Parathyroid adenoma (tissue), 2 donors: ENCODE measurements around the gene RSL24D1.

Experiments
- H2AFZ ChIP-seq: fragments of 300-600 bp; sonication (generic); one replicate; pipeline ENCODE4 v1.7.0; 2017; ENCODE audit warnings: antibody characterized with exemption, mild to moderate bottlenecking
- H3K27ac ChIP-seq: fragments of 300-600 bp; sonication (generic); one replicate; pipeline ENCODE4 v1.7.0; 2017
- H3K27me3 ChIP-seq: fragments of 300-600 bp; sonication (generic); one replicate; pipeline ENCODE4 v1.7.0; 2017; ENCODE audit warnings: low read length; ENCODE audit not compliant: control insufficient read depth, insufficient read depth
- H3K36me3 ChIP-seq: fragments of 300-600 bp; sonication (generic); one replicate; pipeline ENCODE4 v1.7.0; 2017; ENCODE audit warnings: low read length; ENCODE audit not compliant: control insufficient read depth, insufficient read depth
- H3K4me1 ChIP-seq: fragments of 300-600 bp; sonication (generic); one replicate; pipeline ENCODE4 v1.7.0; 2017; ENCODE audit warnings: control low read depth
- H3K4me2 ChIP-seq: fragments of 300-600 bp; sonication (generic); one replicate; pipeline ENCODE4 v1.7.0; 2017; ENCODE audit warnings: low read length
- H3K4me3 ChIP-seq: fragments of 300-600 bp; sonication (generic); one replicate; pipeline ENCODE4 v1.7.0; 2017; ENCODE audit warnings: low read depth, low read length
- H3K79me2 ChIP-seq: fragments of 300-600 bp; sonication (generic); one replicate; pipeline ENCODE4 v1.7.0; 2017; ENCODE audit warnings: control low read depth
- H3K9ac ChIP-seq: fragments of 300-600 bp; sonication (generic); one replicate; pipeline ENCODE4 v1.7.0; 2017; ENCODE audit warnings: mild to moderate bottlenecking
- H3K9me3 ChIP-seq: fragments of 300-600 bp; sonication (generic); one replicate; pipeline ENCODE4 v1.7.0; 2017; ENCODE audit warnings: low read length; ENCODE audit not compliant: control insufficient read depth
- TF ChIP-seq, protein P1 (sequence below): fragments of 300-600 bp; sonication (generic); IDR thresholded peaks from one replicate; pipeline ENCODE4 v1.7.0; 2017; ENCODE audit warnings: antibody characterized with exemption, mild to moderate bottlenecking
- donor health status: primary hyperparathyroidism.

RSL24D1 gene

DNA sequence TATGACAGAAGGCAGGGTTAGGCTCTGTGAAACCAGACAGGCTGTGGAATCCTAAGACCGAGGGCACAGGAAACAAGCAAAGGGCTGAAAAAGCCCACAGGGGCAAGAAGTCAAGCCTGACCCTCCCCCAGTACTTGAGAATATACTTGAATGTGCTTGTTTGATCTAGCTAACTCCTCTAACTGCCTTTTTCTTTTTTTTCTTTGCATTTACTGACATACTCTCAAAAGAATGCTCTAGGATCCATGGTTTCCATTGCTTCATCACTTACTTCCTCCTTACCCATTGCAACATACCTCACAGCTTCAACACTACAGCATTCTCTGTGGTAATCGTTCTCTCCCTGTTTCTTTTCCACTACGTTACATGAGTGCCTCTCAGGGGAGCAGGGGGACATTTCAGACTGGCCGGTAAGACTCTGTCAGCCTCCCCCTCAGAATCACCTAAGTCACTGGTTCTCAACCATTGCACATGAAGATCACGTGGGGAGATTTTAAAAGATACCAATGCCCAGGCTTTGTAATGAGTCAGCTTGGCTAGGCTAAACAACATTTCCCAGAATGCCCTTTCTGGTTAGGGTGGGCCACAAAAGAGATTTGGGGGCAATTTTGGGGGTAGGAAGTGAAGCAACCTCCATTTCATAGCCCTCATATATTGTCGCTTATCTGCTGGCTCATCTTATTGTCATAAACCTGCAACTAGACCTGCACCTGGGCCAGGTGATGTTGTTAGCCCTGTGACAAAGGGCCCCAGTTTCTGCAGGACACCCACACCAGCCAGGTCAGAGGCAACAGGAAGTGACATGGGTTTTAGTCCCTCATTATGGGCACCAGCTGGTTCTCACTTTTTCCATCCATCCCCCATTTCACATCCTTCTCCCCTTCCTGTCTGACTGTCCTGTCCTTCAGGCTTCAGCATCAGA, 24.6 kb upstream of the RSL24D1 start:
- no peak overlapping the region for H3K27ac ChIP-seq
- no peak overlapping the region for H3K4me2 ChIP-seq
- no peaks in the 10 kb centered on the region for H3K27me3 ChIP-seq
- no peaks in the 10 kb centered on the region for H3K9me3 ChIP-seq
- no peak overlapping the region for H3K4me3 ChIP-seq
- no peaks in the 10 kb centered on the region for H3K36me3 ChIP-seq
- no peak overlapping the region for H2AFZ ChIP-seq
- TF ChIP-seq, protein P1, sequence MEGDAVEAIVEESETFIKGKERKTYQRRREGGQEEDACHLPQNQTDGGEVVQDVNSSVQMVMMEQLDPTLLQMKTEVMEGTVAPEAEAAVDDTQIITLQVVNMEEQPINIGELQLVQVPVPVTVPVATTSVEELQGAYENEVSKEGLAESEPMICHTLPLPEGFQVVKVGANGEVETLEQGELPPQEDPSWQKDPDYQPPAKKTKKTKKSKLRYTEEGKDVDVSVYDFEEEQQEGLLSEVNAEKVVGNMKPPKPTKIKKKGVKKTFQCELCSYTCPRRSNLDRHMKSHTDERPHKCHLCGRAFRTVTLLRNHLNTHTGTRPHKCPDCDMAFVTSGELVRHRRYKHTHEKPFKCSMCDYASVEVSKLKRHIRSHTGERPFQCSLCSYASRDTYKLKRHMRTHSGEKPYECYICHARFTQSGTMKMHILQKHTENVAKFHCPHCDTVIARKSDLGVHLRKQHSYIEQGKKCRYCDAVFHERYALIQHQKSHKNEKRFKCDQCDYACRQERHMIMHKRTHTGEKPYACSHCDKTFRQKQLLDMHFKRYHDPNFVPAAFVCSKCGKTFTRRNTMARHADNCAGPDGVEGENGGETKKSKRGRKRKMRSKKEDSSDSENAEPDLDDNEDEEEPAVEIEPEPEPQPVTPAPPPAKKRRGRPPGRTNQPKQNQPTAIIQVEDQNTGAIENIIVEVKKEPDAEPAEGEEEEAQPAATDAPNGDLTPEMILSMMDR, result no peak
- no peaks in the 10 kb centered on the region for H3K79me2 ChIP-seq
- H3K4me1 ChIP-seq, result no peaks in the 10 kb centered on the region
- H3K9ac ChIP-seq, result no peak overlapping the region

DNA sequence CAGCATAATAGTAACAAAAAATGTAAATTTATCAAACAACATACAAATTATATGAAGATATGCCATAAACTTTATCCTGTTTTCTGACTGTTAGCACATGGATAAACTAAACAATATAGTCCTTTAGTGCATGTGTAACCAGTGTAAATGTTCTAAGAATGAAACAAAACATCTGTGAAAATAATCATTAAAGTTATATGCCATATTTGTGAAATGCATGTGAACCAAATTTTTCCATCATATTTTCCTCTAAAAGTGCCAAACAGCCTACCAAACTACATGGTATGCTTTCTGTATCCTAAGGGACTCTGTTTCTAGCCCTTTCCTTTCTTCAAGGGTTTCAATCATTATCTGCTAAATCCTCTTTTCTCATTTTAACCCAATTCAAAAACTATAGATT, 23.9 kb upstream of the RSL24D1 start:
- Histone ChIP-seq H3K9ac (no peak overlapping the region), H3K9me3 (no peaks in the 10 kb centered on the region), H3K79me2 (no peaks in the 10 kb centered on the region), H3K4me2 (no peak overlapping the region), H3K27ac (no peak overlapping the region), H3K4me1 (no peaks in the 10 kb centered on the region), H3K27me3 (no peaks in the 10 kb centered on the region), H3K36me3 (no peaks in the 10 kb centered on the region), H2AFZ (no peak overlapping the region), H3K4me3 (no peak overlapping the region)
- TF ChIP-seq, protein P1, result no peak

DNA sequence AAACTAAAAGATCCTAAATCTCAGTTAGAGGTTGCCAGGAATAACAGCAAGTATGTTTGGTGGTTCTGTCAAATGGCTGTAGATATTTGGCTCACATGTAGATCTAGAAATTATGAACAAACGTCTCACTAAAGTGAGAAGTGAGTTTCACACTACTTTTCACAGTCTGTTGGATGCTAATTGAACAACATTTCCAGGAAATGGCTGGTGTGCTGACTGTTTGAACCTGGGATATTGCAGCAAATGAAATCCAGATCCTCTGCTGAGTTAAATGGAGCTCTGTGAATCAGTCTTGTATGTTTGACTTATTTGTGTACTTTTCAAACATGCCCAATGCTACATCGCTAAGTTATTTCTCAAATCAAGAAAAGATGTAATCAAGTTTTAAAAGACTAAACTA, 21.3 kb upstream of the RSL24D1 start:
- Histone ChIP-seq H3K4me3 (no peak overlapping the region), H3K4me2 (no peak overlapping the region), H3K27ac (no peak overlapping the region), H2AFZ (no peak overlapping the region), H3K27me3 (no peaks in the 10 kb centered on the region), H3K9ac (no peak overlapping the region), H3K9me3 (no peaks in the 10 kb centered on the region), H3K4me1 (no peaks in the 10 kb centered on the region), H3K36me3 (no peaks in the 10 kb centered on the region), H3K79me2 (no peaks in the 10 kb centered on the region)
- TF ChIP-seq, protein P1, result no peak

DNA sequence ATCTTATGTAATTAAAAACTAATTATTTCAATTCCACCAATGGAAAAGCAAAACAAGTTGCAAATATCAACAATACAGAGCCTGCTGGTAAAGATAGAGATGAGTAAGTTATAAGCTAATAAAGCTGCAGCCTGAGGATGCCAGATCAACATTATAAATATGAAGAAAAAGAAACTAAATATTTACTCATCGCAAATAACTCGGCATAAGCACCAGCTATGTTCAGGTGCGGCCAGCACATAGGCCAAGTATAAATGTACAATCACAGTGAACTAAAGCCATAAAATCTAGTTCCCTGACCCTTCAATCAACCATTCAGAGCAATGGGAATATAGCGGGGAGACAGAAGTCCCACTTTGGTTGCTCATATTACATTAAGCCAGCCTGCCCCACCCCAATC, 7.7 kb upstream of the RSL24D1 start:
- Histone ChIP-seq H3K36me3 (no peaks in the 10 kb centered on the region), H3K79me2 (no peaks in the 10 kb centered on the region), H3K9ac (no peak overlapping the region), H3K27ac (no peak overlapping the region), H3K4me2 (no peak overlapping the region), H2AFZ (no peak overlapping the region), H3K9me3 (no peaks in the 10 kb centered on the region), H3K4me1 (no peaks in the 10 kb centered on the region), H3K27me3 (no peaks in the 10 kb centered on the region), H3K4me3 (no peak overlapping the region)
- TF ChIP-seq, protein P1, result no peak

DNA sequence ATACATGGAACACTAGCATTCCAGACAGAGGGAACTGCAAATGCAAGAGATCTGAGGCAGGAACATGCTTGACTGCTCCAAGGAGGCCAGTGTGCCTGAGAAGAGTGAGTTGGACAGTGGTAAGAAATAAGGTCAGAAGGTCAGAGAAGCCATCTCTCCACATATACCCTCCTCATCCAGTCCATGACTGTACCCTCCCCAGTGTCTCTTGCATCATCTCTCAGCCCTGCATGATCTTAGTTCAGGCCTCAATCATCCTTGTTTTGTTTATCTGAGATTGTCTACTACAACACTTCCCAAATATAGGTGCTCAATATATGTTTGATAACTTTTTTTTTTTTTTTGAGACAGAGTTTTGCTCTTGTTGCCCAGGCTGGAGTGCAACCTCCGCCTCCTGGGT, 5.5 kb upstream of the RSL24D1 start:
- Histone ChIP-seq H3K9me3 (no peaks in the 10 kb centered on the region), H3K9ac (no peak overlapping the region), H3K4me3 (no peak overlapping the region), H3K4me1 (no peaks in the 10 kb centered on the region), H3K79me2 (no peaks in the 10 kb centered on the region), H2AFZ (no peak overlapping the region), H3K36me3 (no peaks in the 10 kb centered on the region), H3K4me2 (no peak overlapping the region), H3K27ac (no peak overlapping the region), H3K27me3 (no peaks in the 10 kb centered on the region)
- TF ChIP-seq, protein P1, result no peak
